Measurements from ENCODE around the gene SEMA3F. TPM values are rescaled to one million over a fixed set of nuclear protein-coding genes. Genes with fewer than 3 reads are reported as not detected.

SEMA3F gene
- total RNA-seq, 1 donor from 2014 or later: 10.2 TPM

DNA sequence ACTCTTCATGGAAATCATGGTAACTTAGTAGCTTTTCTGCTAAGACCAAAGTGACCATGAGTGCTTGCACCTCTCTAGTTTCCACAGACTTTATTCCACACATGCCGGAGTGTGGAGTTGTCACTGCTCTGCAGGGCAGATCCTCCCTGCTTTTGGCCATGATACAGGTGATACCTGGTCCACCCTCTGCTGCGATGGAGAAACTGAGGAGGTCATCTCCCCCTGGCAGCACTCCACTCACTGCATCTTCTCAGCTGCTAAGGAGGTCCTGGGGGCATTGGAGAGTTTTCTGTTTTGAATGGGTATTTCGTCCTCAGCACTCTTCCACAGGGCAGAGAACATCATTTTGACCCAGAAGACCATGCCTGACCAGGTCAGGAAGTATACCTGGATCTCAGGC, 35.3 kb upstream of the SEMA3F start:
- no peak overlapping the region for H3K4me3 ChIP-seq
- intact Hi-C loops (cut with micrococcal nuclease): no loop called here
- H3K36me3 ChIP-seq: peaks cover 66% of the 10 kb centered on the region
- H3K27me3 ChIP-seq (ENCODE audit: low read depth): no peaks in the 10 kb centered on the region
- TF ChIP-seq, protein P1, sequence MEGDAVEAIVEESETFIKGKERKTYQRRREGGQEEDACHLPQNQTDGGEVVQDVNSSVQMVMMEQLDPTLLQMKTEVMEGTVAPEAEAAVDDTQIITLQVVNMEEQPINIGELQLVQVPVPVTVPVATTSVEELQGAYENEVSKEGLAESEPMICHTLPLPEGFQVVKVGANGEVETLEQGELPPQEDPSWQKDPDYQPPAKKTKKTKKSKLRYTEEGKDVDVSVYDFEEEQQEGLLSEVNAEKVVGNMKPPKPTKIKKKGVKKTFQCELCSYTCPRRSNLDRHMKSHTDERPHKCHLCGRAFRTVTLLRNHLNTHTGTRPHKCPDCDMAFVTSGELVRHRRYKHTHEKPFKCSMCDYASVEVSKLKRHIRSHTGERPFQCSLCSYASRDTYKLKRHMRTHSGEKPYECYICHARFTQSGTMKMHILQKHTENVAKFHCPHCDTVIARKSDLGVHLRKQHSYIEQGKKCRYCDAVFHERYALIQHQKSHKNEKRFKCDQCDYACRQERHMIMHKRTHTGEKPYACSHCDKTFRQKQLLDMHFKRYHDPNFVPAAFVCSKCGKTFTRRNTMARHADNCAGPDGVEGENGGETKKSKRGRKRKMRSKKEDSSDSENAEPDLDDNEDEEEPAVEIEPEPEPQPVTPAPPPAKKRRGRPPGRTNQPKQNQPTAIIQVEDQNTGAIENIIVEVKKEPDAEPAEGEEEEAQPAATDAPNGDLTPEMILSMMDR (IDR thresholded peaks at IDR 0.05; ENCODE audit: borderline replicate concordance): no peak
- peaks cover 10% of the 10 kb centered on the region for H3K4me1 ChIP-seq
- no peak overlapping the region for H3K27ac ChIP-seq (replicated peaks)
- no peaks in the 10 kb centered on the region for H3K9me3 ChIP-seq (replicated peaks)
- DNase-seq: no peak

DNA sequence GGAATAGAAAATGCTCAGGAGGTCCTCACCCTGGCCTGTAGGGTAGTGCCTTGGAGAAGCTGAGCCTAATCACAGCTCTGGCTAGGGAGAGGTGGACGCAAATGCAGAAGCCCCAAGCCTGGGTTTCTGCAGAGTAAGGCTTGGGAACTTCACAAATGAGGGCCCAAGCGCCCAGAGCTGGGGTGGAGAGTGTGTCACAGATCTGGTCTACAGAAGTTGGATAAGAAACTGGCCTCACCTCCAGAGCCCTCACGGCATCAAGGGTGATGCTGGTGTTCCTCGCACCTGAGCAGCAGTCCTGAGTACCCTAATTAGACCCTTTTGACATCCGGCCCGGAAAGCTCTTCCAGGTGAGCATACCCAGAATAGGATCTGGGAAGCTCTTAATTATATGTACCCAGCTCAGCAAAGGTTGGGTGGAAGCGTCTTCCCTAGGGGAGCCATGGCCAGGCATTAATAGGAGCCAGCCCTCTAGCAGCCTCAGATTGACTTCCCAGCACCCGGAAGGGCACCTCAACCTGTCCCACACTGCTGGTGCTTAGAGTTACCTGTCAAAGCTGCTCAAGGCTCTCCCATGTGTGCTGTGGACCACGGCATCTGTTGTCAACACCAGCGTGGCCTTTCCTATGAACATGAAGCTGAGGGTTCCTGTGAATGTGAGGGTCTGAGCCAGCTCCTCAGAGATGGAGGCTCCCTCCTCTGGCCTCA, 34.6 kb upstream of the SEMA3F start:
- Histone ChIP-seq H3K27ac (replicated peaks) (no peak overlapping the region), H3K36me3 (peaks cover 59% of the 10 kb centered on the region), H3K4me3 (no peak overlapping the region), H3K9me3 (replicated peaks) (no peaks in the 10 kb centered on the region), H3K27me3 (ENCODE audit: low read depth) (no peaks in the 10 kb centered on the region), H3K4me1 (peaks cover 14% of the 10 kb centered on the region)
- TF ChIP-seq, protein P1 (IDR thresholded peaks at IDR 0.05; ENCODE audit: borderline replicate concordance): no peak
- no peak for DNase-seq
- intact Hi-C loops (cut with micrococcal nuclease): loop anchor here (1.0 kb wide), 1 partner anchor 69 kb away; no protein-coding TSS in a partner anchor

DNA sequence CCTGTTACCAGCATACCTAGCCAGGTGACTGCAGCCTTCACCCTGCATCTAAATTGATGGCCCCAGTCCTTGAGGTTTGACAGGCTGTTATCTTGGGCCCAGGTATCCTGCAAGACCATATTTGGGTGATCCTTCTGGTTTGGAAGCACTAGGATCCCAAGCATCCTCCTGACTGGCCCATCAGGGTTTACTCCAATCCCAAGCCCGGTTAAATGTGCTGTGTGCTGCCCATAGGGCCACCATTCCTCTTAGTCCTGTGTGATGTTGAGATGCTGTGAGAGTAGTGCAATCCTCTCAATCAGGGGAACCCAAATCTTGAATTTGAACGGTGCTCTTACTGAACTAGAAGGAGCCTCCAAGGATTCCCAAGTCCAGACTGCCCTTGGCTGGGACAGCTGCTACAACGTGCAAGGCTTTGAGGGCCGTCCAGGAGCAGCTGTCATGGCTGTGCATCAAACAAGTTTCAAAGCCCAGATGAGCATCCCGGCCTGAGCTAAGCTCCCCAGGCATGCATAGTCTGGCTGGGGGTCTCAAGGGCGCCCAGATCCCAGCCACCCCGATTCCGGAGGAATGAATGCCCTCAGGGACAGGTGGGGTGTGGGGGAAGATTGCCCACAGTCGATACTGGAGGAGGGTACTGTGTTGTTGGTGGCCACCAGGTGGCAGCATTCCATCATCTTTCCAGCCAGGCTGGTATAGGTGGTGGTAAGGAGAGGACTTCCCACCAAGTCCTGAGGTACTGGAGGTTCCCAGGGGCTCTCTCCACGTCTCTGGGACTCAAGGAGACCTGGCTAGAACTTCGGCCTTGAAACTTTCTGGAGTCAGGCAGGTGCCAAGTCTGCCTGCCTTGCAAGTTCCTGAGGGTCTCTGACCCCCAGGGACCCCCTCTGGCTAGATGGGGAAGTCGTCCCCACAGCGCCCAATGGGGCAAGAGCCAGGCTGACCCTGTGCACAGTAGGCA, 33.8 kb upstream of the SEMA3F start:
- Histone ChIP-seq H3K4me3 (no peak overlapping the region), H3K27me3 (ENCODE audit: low read depth) (no peaks in the 10 kb centered on the region), H3K27ac (replicated peaks) (no peak overlapping the region), H3K9me3 (replicated peaks) (no peaks in the 10 kb centered on the region), H3K4me1 (peaks cover 22% of the 10 kb centered on the region), H3K36me3 (peaks cover 51% of the 10 kb centered on the region)
- TF ChIP-seq, protein P1 (IDR thresholded peaks at IDR 0.05; ENCODE audit: borderline replicate concordance): peak; percentile 84
- DNase-seq: peak; percentile 70
- intact Hi-C loops (cut with micrococcal nuclease): loop anchor here (1.0 kb wide), 1 partner anchor 68 kb away; no protein-coding TSS in a partner anchor

DNA sequence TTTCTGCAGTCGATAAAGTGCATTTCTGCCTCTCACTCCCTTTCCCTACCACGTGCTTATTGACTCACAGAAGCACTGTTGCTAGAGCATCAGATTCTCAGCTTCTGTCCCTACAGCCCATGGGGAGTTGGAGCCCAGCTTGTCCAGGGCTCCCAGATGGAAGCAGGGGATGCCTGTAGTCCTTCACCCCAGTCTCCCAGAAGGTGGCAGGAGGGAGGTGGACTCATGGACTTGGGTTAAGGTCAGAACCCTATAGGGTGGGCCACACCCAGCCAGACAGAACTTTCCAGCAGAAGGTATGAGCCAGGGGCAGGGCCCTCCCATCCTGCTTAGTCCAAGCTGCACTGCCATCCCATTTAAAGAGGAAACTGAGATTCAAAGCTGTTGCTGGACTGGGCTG, 33.1 kb upstream of the SEMA3F start:
- Histone ChIP-seq H3K27ac (replicated peaks) (no peak overlapping the region), H3K4me3 (no peak overlapping the region), H3K36me3 (peaks cover 44% of the 10 kb centered on the region), H3K27me3 (ENCODE audit: low read depth) (no peaks in the 10 kb centered on the region), H3K4me1 (peaks cover 29% of the 10 kb centered on the region), H3K9me3 (replicated peaks) (no peaks in the 10 kb centered on the region)
- TF ChIP-seq, protein P1 (IDR thresholded peaks at IDR 0.05; ENCODE audit: borderline replicate concordance): no peak
- DNase-seq: no peak
- intact Hi-C loops (cut with micrococcal nuclease): no loop called here

DNA sequence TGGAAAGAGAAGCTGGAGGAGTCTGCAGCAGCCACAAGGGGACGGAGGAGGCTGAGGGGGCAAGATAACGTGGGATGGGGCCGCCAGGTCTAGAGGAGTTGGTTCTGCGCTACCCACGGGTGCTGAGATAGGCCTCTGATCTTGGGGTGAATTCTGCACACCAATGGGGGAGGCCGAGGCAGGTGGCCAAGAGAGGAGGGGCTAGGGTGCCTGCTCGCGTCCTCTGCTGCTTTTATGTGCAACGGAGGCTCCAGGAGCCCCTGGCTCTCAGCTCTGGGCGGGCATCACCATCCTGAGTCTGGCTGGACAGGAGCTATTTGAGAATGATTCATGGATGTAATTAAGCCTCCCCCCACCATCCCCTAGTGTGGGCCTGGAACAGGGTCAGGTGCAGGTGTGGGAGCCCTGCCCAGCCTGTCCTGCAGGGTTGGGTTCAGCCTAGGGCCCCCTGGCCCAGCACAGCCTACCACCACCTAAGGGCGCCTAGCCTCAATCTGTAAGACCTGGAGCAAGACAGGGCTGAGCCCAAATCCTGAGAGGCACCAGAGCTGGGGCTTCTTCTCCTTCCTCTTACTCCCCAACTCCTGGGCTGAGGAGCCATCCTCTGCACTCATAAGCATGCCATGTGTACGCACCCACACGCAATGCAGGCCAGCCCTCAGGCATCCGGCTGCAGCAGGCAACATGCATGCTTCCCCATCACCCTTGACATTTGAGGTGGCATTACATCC, 32.3 kb upstream of the SEMA3F start:
- Histone ChIP-seq H3K4me3 (no peak overlapping the region), H3K9me3 (replicated peaks) (no peaks in the 10 kb centered on the region), H3K27me3 (ENCODE audit: low read depth) (no peaks in the 10 kb centered on the region), H3K27ac (replicated peaks) (no peak overlapping the region), H3K4me1 (peaks cover 29% of the 10 kb centered on the region), H3K36me3 (peaks cover 36% of the 10 kb centered on the region)
- TF ChIP-seq, protein P1 (IDR thresholded peaks at IDR 0.05; ENCODE audit: borderline replicate concordance): no peak
- DNase-seq: peak; percentile 2
- intact Hi-C loops (cut with micrococcal nuclease): no loop called here

Data from left ventricle myocardium inferior (tissue), 1 donor.